ENCODE data around the gene LTK.

Gene LTK

DNA sequence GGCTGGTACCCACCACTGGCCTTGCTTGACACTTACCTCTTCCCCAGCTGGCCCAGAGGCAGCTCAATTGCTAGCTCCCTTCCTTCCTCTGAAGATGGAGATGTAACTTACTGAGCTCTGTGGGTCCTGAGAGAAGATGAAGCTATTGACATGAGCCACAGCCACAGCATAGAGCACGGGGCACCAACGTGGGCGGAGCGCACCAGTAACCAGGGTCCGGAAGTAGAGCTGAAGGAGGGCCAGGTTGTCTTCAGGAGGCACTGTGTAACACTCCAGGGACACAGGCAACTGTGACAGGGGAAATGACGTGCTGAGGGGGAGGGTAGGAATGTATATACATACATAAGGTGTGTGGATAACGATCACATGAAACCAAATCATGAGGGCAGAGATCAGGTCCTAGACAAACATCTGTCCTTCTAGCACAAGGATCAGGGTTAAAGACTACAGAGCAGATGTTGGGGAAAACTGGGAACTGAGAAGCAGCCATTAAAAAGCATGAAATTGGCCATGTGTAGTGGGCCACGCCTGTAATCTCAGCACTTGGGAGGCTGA lies 4.3 kb upstream of the LTK start:
- no peaks in the 10 kb centered on the region for H3K4me1 ChIP-seq (ENCODE audit: control insufficient read depth, insufficient read depth, low read length)
- peaks cover 5% of the 10 kb centered on the region for H3K27me3 ChIP-seq (ENCODE audit: control insufficient read depth, insufficient read depth, low read length)
- H3K36me3 ChIP-seq (ENCODE audit: control insufficient read depth, insufficient read depth, low read length) = no peaks in the 10 kb centered on the region
- H3K4me3 ChIP-seq (ENCODE audit: low read length) = no peak overlapping the region
- no peak overlapping the region for H3K9ac ChIP-seq (ENCODE audit: low read length)
- no peak overlapping the region for H3K27ac ChIP-seq (ENCODE audit: low read depth, low read length)

DNA sequence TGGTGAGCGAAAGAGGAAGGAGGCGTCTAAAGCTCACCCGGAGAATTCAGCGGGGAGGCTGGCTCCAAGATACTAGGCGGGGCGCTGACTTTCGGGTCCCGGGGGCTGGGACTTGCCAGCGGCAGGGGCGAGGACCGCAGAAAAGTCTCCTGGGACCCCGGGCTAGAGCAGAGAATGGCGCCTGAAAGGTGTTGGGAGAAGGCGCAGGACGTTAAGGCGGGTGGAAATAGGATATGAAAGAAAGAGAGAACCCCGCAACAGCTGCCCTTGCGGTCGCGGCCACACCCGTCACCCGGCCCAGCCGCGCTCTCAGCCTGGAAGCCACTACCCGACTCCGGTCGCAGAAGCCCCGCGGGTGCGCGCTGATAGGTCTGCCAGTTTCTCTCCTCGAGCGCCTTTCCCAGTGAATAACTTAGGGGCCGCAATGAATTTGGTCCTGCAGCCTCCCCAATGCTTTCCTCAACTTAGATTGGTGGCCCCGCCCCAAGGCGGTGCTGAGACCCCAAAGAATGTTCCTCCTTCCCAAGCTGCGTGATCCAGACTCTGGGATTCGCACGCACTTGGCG lies 604 bp downstream of the LTK start:
- Histone ChIP-seq H3K9ac (ENCODE audit: low read length) (no peak overlapping the region), H3K4me3 (ENCODE audit: low read length) (peak overlapping the region; percentile 53), H3K27me3 (ENCODE audit: control insufficient read depth, insufficient read depth, low read length) (peaks cover 15% of the 10 kb centered on the region), H3K36me3 (ENCODE audit: control insufficient read depth, insufficient read depth, low read length) (no peaks in the 10 kb centered on the region), H3K27ac (ENCODE audit: low read depth, low read length) (no peak overlapping the region), H3K4me1 (ENCODE audit: control insufficient read depth, insufficient read depth, low read length) (no peaks in the 10 kb centered on the region)

DNA sequence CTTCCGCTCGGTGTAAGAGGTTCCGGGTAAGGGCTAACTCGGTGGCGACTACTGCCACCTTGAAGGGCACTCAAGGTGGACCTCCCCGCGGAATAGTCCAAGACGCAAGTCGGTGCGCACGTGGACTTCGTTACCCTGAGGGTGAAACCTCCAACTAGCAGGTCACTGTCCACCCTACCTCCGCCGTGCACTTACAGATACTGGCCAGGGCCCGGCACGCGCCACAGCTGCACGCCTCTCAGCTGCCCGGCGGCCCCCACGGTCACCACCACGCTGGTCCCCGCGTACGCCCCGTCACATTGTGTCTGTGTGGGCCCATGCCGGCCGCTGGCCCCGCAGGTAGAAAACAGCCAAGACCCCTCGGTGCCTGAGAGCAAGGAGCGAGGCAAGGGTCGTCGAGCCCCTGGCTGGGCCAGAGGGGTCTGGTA lies 1.1 kb downstream of the LTK start:
- peak overlapping the region; percentile 53 for H3K4me3 ChIP-seq (ENCODE audit: low read length)
- no peak overlapping the region for H3K27ac ChIP-seq (ENCODE audit: low read depth, low read length)
- no peak overlapping the region for H3K9ac ChIP-seq (ENCODE audit: low read length)
- no peaks in the 10 kb centered on the region for H3K36me3 ChIP-seq (ENCODE audit: control insufficient read depth, insufficient read depth, low read length)
- no peaks in the 10 kb centered on the region for H3K4me1 ChIP-seq (ENCODE audit: control insufficient read depth, insufficient read depth, low read length)
- H3K27me3 ChIP-seq (ENCODE audit: control insufficient read depth, insufficient read depth, low read length) = peaks cover 15% of the 10 kb centered on the region

DNA sequence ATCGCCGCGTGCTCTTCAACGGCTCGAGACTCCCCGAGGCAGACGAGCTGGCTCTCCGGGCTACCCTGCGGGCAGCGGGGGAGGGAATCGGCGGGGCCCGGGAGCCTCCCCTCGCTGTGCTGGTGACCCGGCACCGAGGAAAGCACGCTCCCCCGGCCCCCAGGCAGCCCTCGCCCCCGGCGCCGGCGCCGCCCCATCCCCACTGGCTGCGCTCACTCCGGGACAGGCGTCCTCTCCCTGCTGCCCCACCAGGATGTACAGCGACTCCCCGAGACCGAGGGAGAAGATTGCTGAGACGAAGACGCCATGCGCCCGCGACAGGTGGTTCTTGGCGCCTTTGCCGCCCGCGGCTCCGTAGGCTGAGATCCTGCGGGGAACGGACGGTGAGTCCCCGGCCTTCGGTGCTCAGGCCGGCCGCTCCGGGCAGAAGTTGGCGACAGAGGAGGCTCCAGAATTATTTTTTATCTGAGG lies 1.7 kb downstream of the LTK start:
- no peaks in the 10 kb centered on the region for H3K36me3 ChIP-seq (ENCODE audit: control insufficient read depth, insufficient read depth, low read length)
- H3K9ac ChIP-seq (ENCODE audit: low read length) = no peak overlapping the region
- H3K27ac ChIP-seq (ENCODE audit: low read depth, low read length) = no peak overlapping the region
- no peaks in the 10 kb centered on the region for H3K4me1 ChIP-seq (ENCODE audit: control insufficient read depth, insufficient read depth, low read length)
- H3K4me3 ChIP-seq (ENCODE audit: low read length) = peak overlapping the region; percentile 53
- peaks cover 15% of the 10 kb centered on the region for H3K27me3 ChIP-seq (ENCODE audit: control insufficient read depth, insufficient read depth, low read length)

DNA sequence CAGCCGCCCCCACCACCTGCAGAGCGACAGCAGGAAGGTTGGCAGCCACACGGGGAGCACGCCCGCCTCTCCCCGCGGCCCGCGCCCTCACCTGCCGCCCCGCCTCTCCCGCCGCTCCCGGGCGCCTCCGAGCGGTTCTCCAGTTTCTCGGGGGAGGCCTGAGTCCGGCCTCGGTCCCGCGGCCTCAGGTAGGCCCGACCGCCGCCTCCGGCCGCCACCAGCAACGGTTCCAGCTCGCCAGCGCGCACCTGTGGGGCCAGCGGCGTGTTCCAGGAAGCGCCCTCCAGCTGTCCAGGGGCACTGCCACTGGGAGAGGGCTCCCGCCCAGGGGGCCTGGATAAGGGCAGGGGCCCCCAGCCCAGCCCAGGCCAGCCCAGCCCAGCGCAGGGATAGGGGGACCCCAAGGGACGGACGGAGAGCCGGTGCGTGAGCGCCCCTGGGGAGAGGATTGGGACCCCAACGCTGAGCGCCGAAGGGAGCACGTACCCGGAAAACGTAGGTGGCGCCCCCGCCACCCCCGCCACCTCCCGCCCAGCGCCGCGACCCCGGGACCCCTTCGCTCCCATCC lies 2.2 kb downstream of the LTK start:
- Histone ChIP-seq H3K4me3 (ENCODE audit: low read length) (no peak overlapping the region), H3K9ac (ENCODE audit: low read length) (no peak overlapping the region), H3K27ac (ENCODE audit: low read depth, low read length) (no peak overlapping the region), H3K4me1 (ENCODE audit: control insufficient read depth, insufficient read depth, low read length) (no peaks in the 10 kb centered on the region), H3K27me3 (ENCODE audit: control insufficient read depth, insufficient read depth, low read length) (peaks cover 15% of the 10 kb centered on the region), H3K36me3 (ENCODE audit: control insufficient read depth, insufficient read depth, low read length) (no peaks in the 10 kb centered on the region)

DNA sequence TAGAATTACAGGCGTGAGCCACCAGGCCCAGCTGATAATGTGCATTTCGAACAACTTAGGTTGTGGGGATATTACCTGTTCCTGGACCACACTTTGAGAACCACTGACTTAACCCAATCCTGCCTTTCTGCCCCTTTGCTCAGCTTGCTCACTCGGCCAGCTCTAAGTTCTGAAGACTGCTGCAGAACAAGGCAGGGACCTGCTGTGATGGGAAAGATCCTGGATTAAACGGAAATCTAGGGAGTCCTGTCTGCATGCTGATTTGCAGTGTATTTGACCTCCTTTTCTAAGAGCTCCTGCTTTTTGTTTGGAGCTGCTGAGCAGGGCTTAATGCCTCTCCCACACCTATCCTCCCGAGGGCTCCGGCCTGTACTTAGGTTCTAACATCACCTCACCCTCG lies 2.9 kb downstream of the LTK start:
- Histone ChIP-seq H3K4me1 (ENCODE audit: control insufficient read depth, insufficient read depth, low read length) (no peaks in the 10 kb centered on the region), H3K4me3 (ENCODE audit: low read length) (no peak overlapping the region), H3K9ac (ENCODE audit: low read length) (no peak overlapping the region), H3K27me3 (ENCODE audit: control insufficient read depth, insufficient read depth, low read length) (peaks cover 15% of the 10 kb centered on the region), H3K36me3 (ENCODE audit: control insufficient read depth, insufficient read depth, low read length) (no peaks in the 10 kb centered on the region), H3K27ac (ENCODE audit: low read depth, low read length) (no peak overlapping the region)

DNA sequence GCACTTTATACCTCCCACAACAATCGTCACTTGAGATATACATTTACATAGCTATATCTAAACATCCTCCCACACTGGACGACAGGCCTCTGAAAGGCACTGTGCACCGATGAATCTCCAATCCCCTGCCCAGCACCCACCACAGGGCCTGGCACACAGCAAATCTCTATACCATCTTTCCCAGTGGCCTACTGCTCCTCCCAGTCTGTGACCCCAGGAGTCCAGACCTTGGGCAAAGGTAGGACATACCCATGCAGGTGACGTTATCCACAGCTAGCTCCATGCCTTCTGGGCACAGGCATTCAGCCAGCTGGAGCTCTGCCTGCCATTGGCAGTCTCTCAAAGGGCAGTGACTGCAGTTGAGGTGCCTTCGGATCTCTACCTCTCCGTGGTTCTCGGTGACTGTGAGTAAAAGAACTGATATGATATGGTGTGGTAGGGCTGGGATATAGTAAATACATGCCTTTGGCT lies 5.8 kb downstream of the LTK start:
- H3K9ac ChIP-seq (ENCODE audit: low read length) = no peak overlapping the region
- no peak overlapping the region for H3K4me3 ChIP-seq (ENCODE audit: low read length)

DNA sequence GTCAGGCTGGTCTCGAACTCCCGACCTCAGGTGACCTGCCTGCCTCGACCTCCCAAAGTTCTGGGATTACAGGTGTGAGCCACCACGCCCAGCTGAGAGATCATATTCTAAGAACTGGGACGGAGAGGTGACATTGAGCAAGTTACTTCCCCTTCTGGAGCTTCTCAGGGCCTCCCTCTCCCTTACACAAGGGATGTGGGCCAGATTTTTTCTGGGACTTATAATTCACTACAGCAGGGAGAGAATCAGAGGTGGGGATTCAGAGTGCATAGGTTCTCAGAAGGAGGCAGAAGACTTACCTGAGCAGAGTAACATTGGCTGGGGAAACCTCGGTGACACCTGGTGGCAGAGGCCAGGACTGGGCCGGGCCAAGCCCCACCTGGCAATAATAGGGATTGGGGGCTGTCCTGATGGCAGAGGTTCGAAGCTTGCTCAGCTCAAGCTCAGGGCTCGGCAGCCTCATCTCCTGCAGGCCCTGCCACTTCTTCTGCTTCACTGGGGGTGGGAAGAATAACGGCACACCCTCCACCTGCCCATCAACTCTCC lies 6.8 kb downstream of the LTK start:
- Histone ChIP-seq H3K4me3 (ENCODE audit: low read length) (no peak overlapping the region), H3K9ac (ENCODE audit: low read length) (no peak overlapping the region), H3K36me3 (ENCODE audit: control insufficient read depth, insufficient read depth, low read length) (no peaks in the 10 kb centered on the region), H3K27ac (ENCODE audit: low read depth, low read length) (no peak overlapping the region), H3K27me3 (ENCODE audit: control insufficient read depth, insufficient read depth, low read length) (peaks cover 9% of the 10 kb centered on the region), H3K4me1 (ENCODE audit: control insufficient read depth, insufficient read depth, low read length) (no peaks in the 10 kb centered on the region)

More for the DNA sequence above, 5.8 kb downstream of the LTK start:
- H3K27ac ChIP-seq (ENCODE audit: low read depth, low read length) = no peak overlapping the region
- H3K4me1 ChIP-seq (ENCODE audit: control insufficient read depth, insufficient read depth, low read length) = no peaks in the 10 kb centered on the region
- H3K27me3 ChIP-seq (ENCODE audit: control insufficient read depth, insufficient read depth, low read length) = peaks cover 10% of the 10 kb centered on the region
- no peaks in the 10 kb centered on the region for H3K36me3 ChIP-seq (ENCODE audit: control insufficient read depth, insufficient read depth, low read length)

DNA sequence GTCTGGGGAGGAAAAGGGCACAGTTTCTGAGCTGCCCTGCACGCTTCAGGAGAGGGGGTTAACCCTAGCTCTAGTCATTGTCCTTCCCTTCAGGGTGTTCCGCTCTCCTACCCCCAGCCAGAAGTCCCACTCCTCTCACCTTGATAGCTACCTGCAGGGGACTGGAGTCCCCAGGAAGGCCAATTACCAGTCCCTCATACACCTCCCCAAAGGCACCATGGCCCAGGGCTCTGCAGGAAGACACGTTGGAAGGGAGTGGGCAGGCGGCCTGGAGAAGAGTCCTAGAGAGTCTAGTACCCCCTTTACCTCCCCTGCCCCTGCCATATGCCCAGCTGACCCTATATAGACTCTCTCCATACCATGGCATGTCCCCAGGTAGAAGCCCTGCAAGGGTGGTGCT lies 7.9 kb downstream of the LTK start:
- Histone ChIP-seq H3K4me3 (ENCODE audit: low read length) (no peak overlapping the region), H3K27me3 (ENCODE audit: control insufficient read depth, insufficient read depth, low read length) (peaks cover 8% of the 10 kb centered on the region), H3K4me1 (ENCODE audit: control insufficient read depth, insufficient read depth, low read length) (no peaks in the 10 kb centered on the region), H3K27ac (ENCODE audit: low read depth, low read length) (no peak overlapping the region), H3K36me3 (ENCODE audit: control insufficient read depth, insufficient read depth, low read length) (no peaks in the 10 kb centered on the region), H3K9ac (ENCODE audit: low read length) (no peak overlapping the region)

DNA sequence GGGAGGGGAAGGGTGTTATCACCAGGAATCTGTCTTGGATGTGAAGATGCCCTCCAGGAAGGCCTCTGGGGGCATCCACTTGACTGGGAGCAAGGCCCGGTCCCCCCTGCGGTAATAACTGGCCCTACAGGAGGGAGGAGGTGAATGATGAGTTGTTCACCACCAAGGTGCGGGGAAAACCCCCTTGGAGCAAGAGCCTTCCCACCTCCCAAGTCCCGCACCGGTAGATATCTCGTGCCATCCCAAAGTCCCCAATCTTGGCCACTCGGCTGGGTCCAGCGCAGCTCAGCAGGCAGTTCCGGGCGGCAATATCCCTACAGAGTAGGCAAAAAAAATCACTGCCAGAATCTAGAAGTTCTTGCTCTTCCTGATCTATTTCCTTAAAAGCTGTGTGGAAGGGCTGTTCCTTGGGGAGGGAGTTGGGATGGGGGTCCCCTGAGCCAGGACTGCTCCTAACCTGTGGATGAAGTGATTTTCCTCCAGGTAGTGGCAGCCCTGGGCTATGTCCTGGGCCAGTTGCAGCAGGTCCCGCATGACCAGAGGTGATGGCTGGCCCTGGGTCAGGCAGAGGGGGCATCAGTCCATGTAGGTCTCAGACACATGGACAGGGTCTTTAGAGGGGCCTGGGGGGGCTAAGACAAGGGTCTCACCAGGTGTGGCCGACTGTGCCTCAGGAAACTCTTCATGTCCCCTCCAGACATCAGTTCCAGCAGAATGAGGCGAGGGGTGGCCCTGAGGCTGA lies 8.7 kb downstream of the LTK start:
- H3K9ac ChIP-seq (ENCODE audit: low read length) = no peak overlapping the region

DNA sequence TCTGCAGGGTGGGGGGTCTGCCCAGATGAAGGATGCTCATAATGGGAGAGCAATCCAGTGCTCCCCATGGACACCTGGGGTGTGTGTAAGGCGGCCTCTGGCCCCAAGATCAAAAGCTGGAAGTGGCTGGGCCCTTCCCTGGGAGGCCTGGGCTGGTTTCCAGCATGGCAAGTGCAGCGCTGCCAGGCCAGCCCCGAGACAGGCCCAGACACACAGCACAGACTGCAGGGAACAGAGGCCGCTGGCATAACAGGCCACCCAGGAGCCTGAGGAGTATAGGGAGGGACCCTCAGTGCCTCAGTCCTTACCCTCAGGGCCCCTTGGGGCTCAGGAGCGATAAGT lies 10.0 kb downstream of the LTK start:
- H3K27ac ChIP-seq (ENCODE audit: low read depth, low read length) = no peak overlapping the region
- no peaks in the 10 kb centered on the region for H3K36me3 ChIP-seq (ENCODE audit: control insufficient read depth, insufficient read depth, low read length)
- no peak overlapping the region for H3K4me3 ChIP-seq (ENCODE audit: low read length)
- no peak overlapping the region for H3K9ac ChIP-seq (ENCODE audit: low read length)
- H3K4me1 ChIP-seq (ENCODE audit: control insufficient read depth, insufficient read depth, low read length) = no peaks in the 10 kb centered on the region
- peaks cover 8% of the 10 kb centered on the region for H3K27me3 ChIP-seq (ENCODE audit: control insufficient read depth, insufficient read depth, low read length)

More for the DNA sequence above, 8.7 kb downstream of the LTK start:
- H3K27ac ChIP-seq (ENCODE audit: low read depth, low read length) = no peak overlapping the region
- no peak overlapping the region for H3K4me3 ChIP-seq (ENCODE audit: low read length)
- H3K36me3 ChIP-seq (ENCODE audit: control insufficient read depth, insufficient read depth, low read length) = no peaks in the 10 kb centered on the region
- H3K27me3 ChIP-seq (ENCODE audit: control insufficient read depth, insufficient read depth, low read length) = peaks cover 8% of the 10 kb centered on the region
- H3K4me1 ChIP-seq (ENCODE audit: control insufficient read depth, insufficient read depth, low read length) = no peaks in the 10 kb centered on the region

DNA sequence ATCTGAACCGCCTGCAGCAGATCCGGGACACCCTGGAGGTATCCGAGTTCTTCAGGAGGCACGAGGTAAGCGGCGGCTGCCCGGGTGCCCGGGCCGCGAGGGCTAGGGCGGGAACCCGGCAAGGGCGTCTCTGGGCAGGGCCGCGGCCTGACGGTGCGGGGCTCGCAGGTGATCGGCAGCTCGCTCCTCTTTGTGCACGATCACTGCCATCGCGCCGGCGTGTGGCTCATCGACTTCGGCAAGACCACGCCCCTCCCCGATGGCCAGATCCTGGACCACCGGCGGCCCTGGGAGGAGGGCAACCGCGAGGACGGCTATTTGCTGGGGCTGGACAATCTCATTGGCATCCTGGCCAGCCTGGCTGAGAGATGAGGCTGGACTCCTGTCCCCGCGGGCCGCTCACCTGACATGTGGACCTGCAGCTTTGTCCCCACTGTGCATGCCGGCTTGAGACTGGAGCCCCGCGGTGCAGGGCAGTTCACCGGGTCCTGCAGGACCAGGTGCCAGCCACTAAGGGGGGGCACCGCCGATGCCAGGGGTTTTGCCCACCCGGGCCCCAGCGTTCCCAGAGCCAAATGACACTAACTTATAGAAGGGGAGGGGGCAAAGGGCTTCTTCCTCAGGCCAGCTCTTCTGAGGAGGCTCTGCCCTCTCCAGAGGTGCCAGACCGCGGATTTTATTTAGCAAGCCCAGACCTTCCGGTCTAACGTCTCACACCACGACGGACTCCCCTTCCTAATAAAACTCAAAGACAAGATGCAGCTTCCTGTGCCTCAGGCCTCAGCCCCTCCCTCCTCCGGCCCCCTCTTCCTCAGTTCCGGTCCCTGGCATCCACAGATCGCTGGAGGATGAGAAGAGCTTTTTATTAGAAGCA lies 10.6 kb downstream of the LTK start:
- Histone ChIP-seq H3K27ac (ENCODE audit: low read depth, low read length) (no peak overlapping the region), H3K36me3 (ENCODE audit: control insufficient read depth, insufficient read depth, low read length) (no peaks in the 10 kb centered on the region), H3K4me3 (ENCODE audit: low read length) (no peak overlapping the region), H3K27me3 (ENCODE audit: control insufficient read depth, insufficient read depth, low read length) (peaks cover 8% of the 10 kb centered on the region), H3K9ac (ENCODE audit: low read length) (no peak overlapping the region), H3K4me1 (ENCODE audit: control insufficient read depth, insufficient read depth, low read length) (no peaks in the 10 kb centered on the region)

All from rectal smooth muscle tissue (tissue), 1 donor.